ENCODE data around the gene TPSB2.

TPSB2 gene

GRCh38 chr16:1258906-1259759 is 29.1 kb upstream of the TPSB2 start:
- Histone ChIP-seq H3K4me3 (ENCODE audit: low read depth, low read length) (no peak overlapping the region; the same call in 1 of the 2 replicates), H3K4me1 (ENCODE audit: control insufficient read depth, insufficient read depth, low read length) (no peaks in the 10 kb centered on the region), H3K36me3 (ENCODE audit: control insufficient read depth in 2 of 2, insufficient read depth in 1 of 2, low read length in 2 of 2) (no peaks in the 10 kb centered on the region), H3K27ac (ENCODE audit: extremely low read depth, low read depth, low read length) (no peak overlapping the region), H3K9me3 (ENCODE audit: control insufficient read depth, insufficient read depth, low read depth, low read length) (no peaks in the 10 kb centered on the region)
- CTCF ChIA-PET, result no interaction called here
- peak; percentile 81 for TF ChIP-seq EGR2 (tag by site-specific recombination; IDR thresholded peaks at IDR 0.05; ENCODE audit: low read depth)
- peak; percentile 29; the same call in 1 of the 2 replicates for TF ChIP-seq ZIC2 (tag by site-specific recombination; IDR thresholded peaks at IDR 0.05)
- TF ChIP-seq ZBTB7A (tag by site-specific recombination; IDR thresholded peaks at IDR 0.05; ENCODE audit: low read depth), result peak; percentile 75; the same call in 1 of the 2 replicates
- TF ChIP-seq ZFHX2 (tag by site-specific recombination; conservative IDR thresholded peaks at IDR 0.05), result peak; percentile 88
- TF ChIP-seq ZNF600 (tag by site-specific recombination; IDR thresholded peaks at IDR 0.05), result peak; percentile 41; the same call in 1 of the 2 replicates
- TF ChIP-seq PATZ1 (tag by site-specific recombination; IDR thresholded peaks at IDR 0.05), result peak; percentile 67
- TF ChIP-seq SP3 (tag by site-specific recombination; IDR thresholded peaks at IDR 0.05), result peak; percentile 59; the same call in 1 of the 2 replicates
- TF ChIP-seq ZNF629 (tag by site-specific recombination; IDR thresholded peaks at IDR 0.05), result no peak
- TF ChIP-seq GLI4 (tag by site-specific recombination; IDR thresholded peaks at IDR 0.05), result no peak
- peak; percentile 47; the same call in 1 of the 2 replicates for TF ChIP-seq ZEB2 (tag by site-specific recombination; IDR thresholded peaks at IDR 0.05)
- no peak for TF ChIP-seq ZNF623 (tag by site-specific recombination; IDR thresholded peaks at IDR 0.05)
- no peak for TF ChIP-seq KLF10 (tag by site-specific recombination; IDR thresholded peaks at IDR 0.05)
- TF ChIP-seq ZNF280C (tag by site-specific recombination; IDR thresholded peaks at IDR 0.05), result no peak
- peak; percentile 62 for TF ChIP-seq KLF17 (tag by site-specific recombination; IDR thresholded peaks at IDR 0.05)
- peak; percentile 92 for TF ChIP-seq KLF1 (tag by site-specific recombination; IDR thresholded peaks at IDR 0.05)
- peak; percentile 92 for TF ChIP-seq ZNF335 (tag by site-specific recombination; conservative IDR thresholded peaks at IDR 0.05)
- TF ChIP-seq ZNF624 (tag by site-specific recombination; IDR thresholded peaks at IDR 0.05), result no peak
- TF ChIP-seq SP2 (tag by site-specific recombination; IDR thresholded peaks at IDR 0.05), result peak; percentile 38; the same call in 1 of the 2 replicates
- TF ChIP-seq PRDM1 (tag by site-specific recombination; IDR thresholded peaks at IDR 0.05), result 0 out of 2 replicates have a peak, but pooled peaks have one; percentile 25
- no peak for TF ChIP-seq ZBTB10 (tag by site-specific recombination; IDR thresholded peaks at IDR 0.05)
- peak; percentile 74 for TF ChIP-seq SCRT1 (tag by site-specific recombination; IDR thresholded peaks at IDR 0.05; ENCODE audit: borderline replicate concordance)
- peak; percentile 31; the same call in 1 of the 2 replicates for TF ChIP-seq KLF8 (tag by site-specific recombination; IDR thresholded peaks at IDR 0.05)
- TF ChIP-seq SCRT2 (tag by site-specific recombination; IDR thresholded peaks at IDR 0.05), result peak; percentile 79
- peak; percentile 50 for TF ChIP-seq GLIS1 (tag by site-specific recombination; IDR thresholded peaks at IDR 0.05)
- TF ChIP-seq GLIS2 (tag by site-specific recombination; IDR thresholded peaks at IDR 0.05), result peak; percentile 59
- TF ChIP-seq ZBTB17 (tag by site-specific recombination; IDR thresholded peaks at IDR 0.05), result 0 out of 2 replicates have a peak, but pooled peaks have one; percentile 14
- POLR2A ChIA-PET, result interaction anchor here (0.6 kb wide), 1 partner anchor 154 kb away, joined by 9 read pairs; no protein-coding TSS in a partner anchor
